H1 (cell line): ENCODE data around the gene HERC5. TPM values are rescaled to one million over a fixed set of nuclear protein-coding genes. Genes with fewer than 3 reads are reported as not detected.

Experiments
- CBX5 ChIP-seq: fragments of 300-800, 300-1000 bp; sonication (generic); IDR thresholded peaks from 2 replicates; pipeline ENCODE4 v1.7.1; 2016; ENCODE audit warnings: antibody characterized with exemption, low read length, low read depth
- CBX8 ChIP-seq: fragments of 300-800, 300-1000 bp; sonication (generic); IDR thresholded peaks from 2 replicates; pipeline ENCODE4 v1.7.1; 2016; ENCODE audit warnings: low read depth, low read length, borderline replicate concordance
- CHD7 ChIP-seq: fragments of 300-600 bp; sonication (generic); IDR thresholded peaks from 2 replicates; pipeline ENCODE4 v1.7.1; 2012; ENCODE audit warnings: low read length, moderate library complexity, mild to moderate bottlenecking, inconsistent platforms; ENCODE audit not compliant: insufficient replicate concordance
- CREB1 ChIP-seq: IDR thresholded peaks from 2 replicates; pipeline ENCODE4 v1.6.1; 2012; ENCODE audit warnings: inconsistent platforms
- EZH2 ChIP-seq: fragments of 200-600 bp; sonication (generic); IDR thresholded peaks from 2 replicates; pipeline ENCODE4 v1.7.1; 2012; ENCODE audit warnings: low read depth, mild to moderate bottlenecking, moderate library complexity, low read length, inconsistent platforms; ENCODE audit not compliant: severe bottlenecking
- JUND ChIP-seq: IDR thresholded peaks from 2 replicates; pipeline ENCODE4 v1.6.1; 2011; ENCODE audit warnings: mild to moderate bottlenecking, improper control_type of control experiment, low read length
- NANOG ChIP-seq: IDR thresholded peaks from 2 replicates; pipeline ENCODE4 v1.6.1; 2011; ENCODE audit warnings: low read length, low read depth, mild to moderate bottlenecking, inconsistent platforms; ENCODE audit not compliant: insufficient read depth, poor library complexity, severe bottlenecking
- RBBP5 ChIP-seq: IDR thresholded peaks from 2 replicates; pipeline ENCODE4 v1.7.1; 2012; ENCODE audit warnings: low read depth, mild to moderate bottlenecking, inconsistent platforms, low read length, moderate library complexity, borderline replicate concordance
- SIN3A ChIP-seq, 2 experiments: IDR thresholded peaks in 1 of 2; conservative IDR thresholded peaks in 1 of 2; 2 replicates each; pipeline ENCODE4 v1.6.1; 2011 to 2012; ENCODE audit warnings: low read length in 2 of 2, improper control_type of control experiment in 1 of 2, low read depth in 1 of 2, mild to moderate bottlenecking in 1 of 2
- SIRT6 ChIP-seq: IDR thresholded peaks from one replicate; pipeline ENCODE4 v1.7.1; 2012; ENCODE audit warnings: low read length, inconsistent platforms
- SP4 ChIP-seq: IDR thresholded peaks from 2 replicates; pipeline ENCODE4 v1.6.1; 2012; ENCODE audit warnings: low read length, inconsistent platforms
- TAF7 ChIP-seq: optimal IDR thresholded peaks from 2 replicates; pipeline ENCODE3; 2011; ENCODE audit warnings: low read depth, mild to moderate bottlenecking, inconsistent platforms, low read length, moderate library complexity, borderline replicate concordance
- polyA plus RNA-seq, 7 experiments: library from polyadenylated mRNA; depleted of rRNA in 3 of 7; stranded (reverse) in 5 of 7; unstranded in 2 of 7; fragments of >200 nt in 5 of 7; fragments of 200-250 nt in 2 of 7; gene quantifications; 1 replicate in 5 of 7; 2 replicates in 1 of 7; 4 replicates in 1 of 7; pipeline versions ENCODE4 v1.2.1 to v1.2.3, GENCODE V29; 2011 to 2013; ENCODE audit warnings: missing spikeins in 2 of 7, mixed read lengths in 2 of 7
- total RNA-seq: library from RNA; stranded (reverse); fragmentation: NEBNext Ultra II Directional; extraction: Animal tissue kit (Norgen Biotek cat#: 25700); gene quantifications from 2 replicates; pipeline ENCODE4 v1.2.1, GENCODE V29; 2021

HERC5 gene
- total and polyA plus RNA-seq, 2 of the 8 experiments (the other 6 are each of a cell fraction or from before 2014, with no cell fraction given): 6.6 to 20.7 TPM

- TF ChIP-seq CHD7 (no peak), TAF7 (no peak), JUND (no peak), CBX5 (no peak), CBX8 (no peak), SIN3A (conservative IDR thresholded peaks at IDR 0.05 in 1 of 2, IDR thresholded peaks at IDR 0.05 in 1 of 2; ENCODE audit: low read depth in 1 of 2, low read length in 2 of 2) (no peak), EZH2 (no peak), SP4 (no peak), CREB1 (no peak), RBBP5 (no peak), SIRT6 (no peak), NANOG (no peak)
Observed at GRCh38 chr4:88441696-88442095, 15.2 kb upstream of the HERC5 start (continued).
